ENCODE results near the gene KCNK6. TPM values are rescaled to one million over a fixed set of nuclear protein-coding genes. Genes with fewer than 3 reads are reported as not detected.

The KCNK6 gene
- total RNA-seq, 1 experiment from 2014 or later = 1.9 TPM

DNA sequence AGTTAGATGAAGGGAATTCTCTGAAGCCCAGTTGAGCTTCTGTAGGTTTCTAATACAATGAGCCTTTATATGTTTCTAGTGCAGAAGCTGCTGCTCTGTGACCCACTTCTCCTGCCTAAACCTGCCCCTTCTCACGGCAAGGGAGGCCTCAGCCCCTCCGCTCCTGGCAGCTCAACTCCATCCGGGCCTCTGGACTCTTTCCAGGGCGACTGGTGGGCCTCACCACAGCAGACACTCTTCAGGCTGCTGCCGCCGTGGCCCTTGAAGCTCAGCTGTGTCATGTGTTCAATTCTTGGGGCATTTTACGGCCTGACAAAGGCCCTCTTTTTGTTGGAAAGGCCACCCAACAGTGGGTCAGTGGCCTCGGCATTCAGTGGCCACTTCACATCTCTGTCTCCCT, 25.6 kb upstream of the KCNK6 start:
- no peak for DNase-seq (ENCODE audit: low read depth)

DNA sequence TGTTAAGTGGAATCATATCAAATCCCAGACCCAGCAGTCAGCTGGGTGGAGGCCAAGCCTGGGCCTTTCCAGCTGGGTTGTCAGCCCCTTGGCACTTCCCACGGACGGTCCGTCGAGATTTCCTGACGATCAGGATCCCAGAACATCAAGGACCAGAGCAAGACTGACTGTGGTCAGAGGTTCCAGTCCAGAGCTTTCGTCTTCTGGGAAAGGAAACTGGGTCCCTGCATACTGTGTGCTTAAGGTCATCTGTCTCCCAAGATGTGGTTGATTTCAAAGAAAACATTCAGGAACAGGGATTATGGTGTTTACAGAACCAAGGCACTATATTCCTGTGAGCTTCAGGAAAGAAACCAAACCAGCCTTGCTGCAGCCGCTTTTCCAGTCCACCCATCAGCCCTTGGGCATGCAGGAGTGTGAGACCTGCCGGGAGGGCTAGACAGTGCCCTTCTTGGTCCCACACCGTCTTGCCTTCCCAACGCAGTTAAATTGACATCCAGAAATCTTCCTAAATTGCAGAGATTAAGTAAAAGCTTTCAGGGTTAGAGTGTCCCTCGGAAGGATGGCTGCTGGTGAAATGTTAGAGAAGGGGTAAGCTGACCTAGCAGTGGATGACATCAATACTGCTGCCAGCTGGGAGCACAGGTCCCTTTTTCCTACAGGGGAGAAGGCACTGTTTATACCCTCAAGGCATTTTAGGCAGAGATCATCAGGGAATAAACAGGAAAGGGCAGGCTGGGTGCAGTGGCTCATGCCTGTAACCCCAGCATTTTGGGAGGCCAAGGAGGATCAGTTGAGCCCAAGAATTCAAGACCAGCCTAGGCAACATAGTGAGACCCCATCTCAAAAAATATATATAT, 20.6 kb upstream of the KCNK6 start:
- no peak for DNase-seq (ENCODE audit: low read depth)

DNA sequence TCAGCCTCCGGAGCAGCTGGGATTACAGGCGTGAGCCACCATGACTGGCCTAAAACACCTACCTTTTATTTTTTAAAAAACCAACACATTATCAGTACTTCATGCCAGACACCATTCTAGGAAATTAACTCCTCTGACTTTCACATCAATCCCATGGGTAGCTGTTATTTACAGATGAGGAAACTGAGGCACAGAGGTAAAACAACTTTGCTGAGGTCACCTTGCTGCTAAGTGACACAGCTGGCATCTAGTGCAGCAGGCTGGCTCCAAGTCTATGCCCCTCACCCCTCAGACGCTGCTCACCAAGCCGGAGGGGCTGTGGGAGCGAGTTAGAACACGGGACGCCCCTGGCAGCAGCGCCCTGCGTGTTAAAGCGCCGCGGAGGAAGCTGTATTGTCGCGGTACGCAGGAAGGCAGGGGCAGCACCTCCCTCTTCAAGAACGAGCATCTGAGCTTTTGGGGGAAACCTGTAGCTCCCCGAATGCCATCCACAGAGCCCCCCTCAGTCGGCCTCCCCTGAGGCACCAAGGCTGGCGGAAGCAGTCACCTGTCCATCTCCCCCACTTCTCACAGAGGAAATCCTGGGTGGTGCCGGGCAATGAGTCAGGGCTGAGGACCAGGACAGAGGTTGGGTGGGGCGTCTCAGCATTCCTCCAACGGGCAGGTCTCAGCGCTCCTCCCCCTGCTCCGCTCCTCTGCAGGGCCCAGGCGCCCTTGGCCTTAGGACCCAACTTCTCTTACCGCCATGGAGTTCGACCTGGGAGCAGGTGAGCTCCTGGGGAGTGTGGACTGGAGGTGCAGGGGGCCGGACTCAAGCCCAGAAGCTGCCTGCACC, 15.9 kb upstream of the KCNK6 start, which contains the start of gene C19orf33:
C19orf33 (plus strand) TSS at position 735 of the 835 bp plus-strand sequence; CDS start at position 746, 11 bp downstream.
- peak; percentile 70 for DNase-seq (ENCODE audit: low read depth)

DNA sequence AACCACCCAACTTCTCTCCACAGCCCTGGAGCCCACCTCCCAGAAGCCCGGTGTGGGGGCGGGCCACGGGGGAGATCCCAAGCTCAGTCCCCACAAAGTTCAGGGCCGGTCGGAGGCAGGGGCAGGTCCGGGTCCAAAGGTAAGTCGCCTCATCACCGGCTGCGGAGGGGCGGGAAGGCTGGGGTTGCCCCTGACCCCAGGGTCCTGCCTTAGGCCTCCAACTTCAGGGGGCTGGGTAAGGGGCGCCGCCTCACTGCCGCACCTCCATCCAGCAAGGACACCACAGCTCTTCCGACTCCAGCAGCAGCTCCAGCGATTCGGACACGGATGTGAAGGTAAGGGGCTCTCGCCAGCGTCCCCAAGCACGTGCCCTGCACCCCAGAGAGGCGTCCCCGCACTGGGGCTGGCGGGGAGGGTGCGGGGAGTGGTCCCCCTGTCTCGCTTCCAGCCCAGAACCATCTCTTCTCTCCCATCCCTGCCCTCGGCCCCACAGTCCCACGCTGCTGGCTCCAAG, 15.2 kb upstream of the KCNK6 start:
- no peak for DNase-seq (ENCODE audit: low read depth)

DNA sequence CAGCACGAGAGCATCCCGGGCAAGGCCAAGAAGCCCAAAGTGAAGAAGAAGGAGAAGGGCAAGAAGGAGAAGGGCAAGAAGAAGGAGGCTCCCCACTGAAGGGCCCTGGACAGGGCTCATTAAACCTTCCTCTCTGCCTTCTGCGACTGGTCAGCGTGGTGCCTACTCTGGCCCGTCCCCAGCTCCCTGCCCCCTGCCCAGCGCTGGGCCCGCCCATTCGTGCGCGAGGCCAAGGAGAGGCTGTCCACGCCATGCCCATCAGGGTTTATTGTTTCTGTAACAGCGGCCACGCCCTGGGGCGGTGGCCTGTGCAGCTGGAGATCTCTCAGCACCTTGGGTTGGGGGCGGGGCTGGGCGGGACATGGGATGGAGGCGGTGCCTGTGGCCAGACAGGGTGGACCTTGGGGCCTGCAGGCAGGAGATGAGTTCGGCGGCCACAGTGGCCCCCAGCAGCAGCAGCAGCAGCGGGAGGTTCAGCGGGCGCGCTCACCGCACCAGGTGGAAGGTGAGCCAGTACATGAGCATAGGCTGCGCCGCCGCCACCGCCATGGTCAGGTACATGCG, 14.7 kb upstream of the KCNK6 start:
- DNase-seq (ENCODE audit: low read depth) = no peak

DNA sequence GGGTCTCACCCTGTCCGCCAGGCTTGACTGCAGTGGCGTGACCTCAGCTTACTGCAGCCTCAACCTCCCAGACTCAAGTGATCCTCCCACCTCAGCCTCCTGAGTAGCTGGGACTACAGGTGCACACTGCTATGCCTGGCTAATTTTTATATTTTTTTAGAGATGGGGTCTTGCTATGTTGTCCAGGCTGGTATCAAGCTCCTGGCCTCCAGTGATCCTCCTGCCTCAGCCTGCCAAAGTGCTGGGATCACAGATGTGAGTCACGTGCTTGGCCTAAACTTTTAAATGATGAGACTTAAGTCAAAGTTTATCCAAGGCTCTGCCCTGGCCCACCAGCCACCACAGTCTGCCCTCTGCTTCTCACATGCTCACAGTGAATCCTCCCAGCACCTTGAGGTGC, 13.4 kb upstream of the KCNK6 start:
- no peak for DNase-seq (ENCODE audit: low read depth)

DNA sequence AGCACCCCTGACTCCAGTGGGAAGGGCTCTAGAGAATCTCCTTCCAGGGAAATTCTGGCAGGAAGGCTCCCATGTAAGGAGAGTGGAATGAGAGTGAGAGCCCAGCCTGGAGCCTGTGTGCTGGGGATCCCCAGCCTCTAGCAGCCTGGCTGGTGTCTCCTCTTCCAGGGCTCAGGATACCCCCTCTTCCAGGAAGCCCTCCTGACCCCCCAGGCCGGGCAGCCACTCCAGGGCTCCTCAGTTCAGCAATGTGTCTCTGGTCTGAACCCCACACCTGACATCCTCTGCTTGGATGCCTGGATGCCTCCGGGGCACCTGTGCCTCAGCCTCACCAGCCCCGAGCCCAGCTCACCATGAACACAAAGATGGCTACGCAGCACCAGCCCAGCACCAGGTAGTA, 12.6 kb upstream of the KCNK6 start:
- no peak for DNase-seq (ENCODE audit: low read depth)

DNA sequence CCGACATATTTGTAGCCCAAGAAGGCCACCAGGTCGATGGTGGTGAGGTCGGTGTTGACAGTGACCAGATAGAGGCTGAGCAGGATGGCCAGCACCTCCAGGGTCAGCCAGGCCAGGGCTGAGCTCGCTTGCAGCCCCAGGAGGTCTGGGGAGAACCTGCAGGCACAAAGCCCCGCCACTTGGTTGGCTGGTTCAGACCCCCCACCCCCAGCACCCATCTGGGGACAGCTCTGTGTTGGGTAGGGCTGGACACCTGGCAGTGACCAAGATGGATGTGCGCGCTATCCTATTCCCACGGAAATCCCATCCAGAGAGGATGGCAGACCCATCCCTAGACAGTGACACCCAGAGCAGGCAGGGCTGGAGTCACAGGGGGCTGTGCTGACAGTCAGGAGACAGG, 12.0 kb upstream of the KCNK6 start:
- DNase-seq (ENCODE audit: low read depth) = no peak

DNA sequence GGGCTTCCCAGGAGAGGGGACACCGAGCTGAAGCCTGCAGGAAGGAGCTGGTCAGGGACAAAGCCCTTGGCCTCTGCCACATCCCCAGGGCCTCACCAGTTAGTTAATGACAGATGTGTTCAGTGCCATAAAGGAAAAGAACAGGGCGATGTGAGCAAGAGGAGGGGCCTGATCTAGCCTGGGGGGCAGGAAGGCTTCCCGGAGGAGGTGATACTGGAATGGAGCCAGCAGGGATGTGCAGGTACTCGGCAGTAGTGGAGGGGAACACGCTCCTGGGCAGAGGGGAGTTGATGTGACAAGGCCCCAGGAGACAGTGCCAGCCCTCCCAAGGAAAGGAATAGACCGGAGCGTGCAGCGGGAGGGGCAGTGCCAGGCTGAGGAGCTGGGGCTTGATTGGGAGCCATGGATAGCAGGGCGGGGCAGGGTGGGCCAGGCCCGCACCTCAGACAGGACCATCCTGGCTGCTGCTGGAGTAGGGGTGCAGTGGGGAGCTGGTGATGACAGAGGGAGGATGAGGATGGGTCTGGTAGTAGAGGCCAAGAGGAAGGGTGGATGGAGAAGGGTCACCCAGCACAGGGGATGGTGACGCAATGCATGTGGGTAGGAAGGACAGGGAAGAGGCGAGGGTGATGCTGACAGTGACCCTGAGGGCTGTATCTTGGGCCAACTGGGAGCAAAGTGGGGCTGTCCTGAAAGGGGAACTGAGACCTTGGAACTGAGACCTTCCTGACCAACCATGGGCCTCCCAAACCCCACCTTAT, 11.5 kb upstream of the KCNK6 start:
- DNase-seq (ENCODE audit: low read depth) = no peak

DNA sequence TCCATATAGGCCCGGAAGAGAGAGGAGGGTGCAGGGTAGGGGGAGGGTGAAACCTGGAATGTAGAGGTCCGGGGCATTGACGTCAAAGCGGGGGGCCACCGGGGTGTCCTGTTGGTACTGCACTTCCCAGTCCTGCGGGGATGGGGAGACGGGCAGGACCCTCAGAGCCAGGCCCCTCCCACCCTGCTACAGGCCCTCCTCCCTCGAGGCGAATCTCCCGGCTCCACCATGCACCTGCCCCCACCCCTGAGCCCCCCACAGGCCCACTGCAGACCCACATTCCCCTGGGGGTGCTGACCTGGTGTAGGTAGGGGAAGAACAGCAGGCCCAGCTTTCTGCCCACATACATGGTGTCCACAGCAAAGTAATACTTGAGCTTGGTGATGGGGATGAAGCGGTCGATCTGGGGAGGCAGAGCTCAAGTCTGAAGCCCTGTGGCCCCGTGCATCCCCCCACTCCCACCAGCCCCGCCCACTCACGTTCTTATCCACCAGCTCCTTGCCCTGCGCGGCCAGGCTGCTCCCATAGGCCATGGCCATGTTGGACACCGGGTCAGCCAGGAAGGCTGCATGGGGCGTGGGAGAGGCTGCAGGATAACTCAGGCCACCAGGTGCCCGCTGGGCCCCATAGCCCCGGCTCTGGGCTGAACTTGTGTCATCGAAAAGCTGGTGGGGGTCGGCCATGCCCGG, 10.6 kb upstream of the KCNK6 start:
- DNase-seq (ENCODE audit: low read depth) = no peak

DNA sequence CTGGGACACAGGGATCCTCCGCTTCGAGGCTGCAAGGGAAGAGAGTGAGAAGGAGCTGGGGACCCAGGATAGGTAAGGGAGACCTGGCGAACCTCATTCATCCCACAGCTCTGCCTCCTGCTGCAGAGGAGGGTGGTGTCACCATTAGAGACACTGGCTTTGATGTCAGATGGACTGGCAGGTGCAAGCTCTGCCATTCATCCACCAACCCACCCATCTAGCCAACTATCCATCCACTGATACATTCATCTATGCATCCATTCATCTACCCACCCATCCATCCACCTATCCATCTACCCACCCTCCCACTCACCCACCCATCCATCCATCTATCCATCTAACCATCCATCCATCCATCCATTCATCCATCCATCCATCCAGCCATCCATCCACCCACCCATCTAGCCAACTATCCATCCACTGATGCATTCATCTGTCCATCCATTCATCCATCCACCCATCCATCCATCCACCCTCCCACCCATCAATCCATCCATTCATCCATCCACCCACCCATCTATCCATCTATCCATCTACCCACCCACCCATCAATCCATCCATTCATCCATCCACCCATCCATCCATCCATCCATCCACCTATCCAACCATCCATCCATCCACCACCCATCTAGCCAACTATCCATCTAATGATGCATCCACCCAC, 9.9 kb upstream of the KCNK6 start:
- no peak for DNase-seq (ENCODE audit: low read depth)

DNA sequence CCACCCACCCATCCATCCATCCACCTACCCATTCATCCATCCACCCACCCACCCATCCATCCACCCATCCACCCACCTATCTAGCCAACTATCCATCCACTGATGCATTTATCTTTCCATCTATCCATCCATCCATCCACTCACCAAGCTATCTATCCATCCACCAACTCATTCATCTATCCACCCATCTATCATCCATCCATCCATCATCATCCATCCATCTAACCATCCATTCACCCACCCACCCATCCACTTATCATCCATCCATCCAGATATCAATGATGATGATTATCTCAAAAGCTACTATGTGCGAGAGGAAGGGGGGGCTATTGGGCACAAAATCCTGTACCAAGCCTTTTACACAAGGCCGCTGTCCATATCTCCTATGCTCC, 9.4 kb upstream of the KCNK6 start:
- no peak for DNase-seq (ENCODE audit: low read depth)

DNA sequence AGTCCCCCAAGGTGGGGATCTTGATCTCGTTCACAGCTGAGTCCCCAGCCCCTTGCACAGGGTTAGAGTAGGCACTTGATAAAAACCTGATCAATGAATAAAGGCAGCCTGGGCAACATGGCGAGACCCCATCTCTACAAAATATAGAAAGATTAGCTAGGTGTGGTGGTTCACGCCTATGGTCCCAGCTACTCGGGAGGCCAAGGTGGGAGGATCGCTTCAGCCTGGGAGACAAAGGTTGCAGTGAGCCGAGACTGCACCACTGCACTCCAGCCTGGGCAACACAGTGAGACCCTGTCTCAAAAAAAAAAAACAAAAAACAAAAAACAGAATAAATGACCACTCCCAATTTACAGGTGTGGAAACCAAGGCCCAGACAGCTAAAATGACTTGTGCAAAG, 8.7 kb upstream of the KCNK6 start:
- no peak for DNase-seq (ENCODE audit: low read depth)

DNA sequence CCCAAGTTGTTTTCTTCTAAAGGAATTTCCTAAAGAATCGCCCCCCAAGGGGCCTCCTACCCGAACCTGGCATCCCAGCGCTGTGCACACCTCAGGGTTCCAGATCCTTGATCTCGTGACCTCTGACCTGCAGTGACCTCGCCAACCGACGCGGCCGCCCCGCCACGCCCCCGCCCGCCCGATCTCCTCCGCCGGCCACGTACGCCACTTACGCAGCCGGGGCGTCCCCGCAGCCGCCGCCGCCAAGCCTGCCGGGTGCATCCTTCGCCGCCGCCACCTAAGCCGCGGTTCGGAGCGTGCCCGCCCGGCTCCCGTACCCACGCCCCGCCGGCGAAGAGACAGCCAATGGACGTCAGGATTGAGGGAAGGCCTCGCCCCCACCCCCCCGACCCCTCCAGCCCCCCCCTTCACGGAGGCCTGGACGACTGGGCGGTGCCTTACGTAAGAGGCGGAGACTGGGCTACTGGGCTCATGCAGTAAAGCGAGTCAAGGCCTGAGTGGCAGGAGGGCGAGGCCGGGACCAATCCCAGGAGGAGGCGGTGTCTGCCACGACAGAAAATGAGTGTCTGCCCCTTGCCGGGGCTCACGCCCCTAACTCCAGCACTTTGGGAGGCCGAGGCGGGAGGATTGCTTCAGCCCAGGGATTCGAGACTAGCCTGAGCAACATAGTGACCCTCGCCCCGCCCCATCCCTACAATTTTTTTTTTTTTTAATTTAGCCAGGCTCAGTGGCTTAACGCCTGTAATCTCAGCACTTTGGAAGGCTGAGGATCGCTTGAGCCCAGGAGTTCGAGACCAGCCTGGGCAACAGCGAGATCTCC, 3.8 kb upstream of the KCNK6 start, which contains the start of gene YIF1B:
YIF1B (minus strand) TSS at position 291 of the 820 bp plus-strand sequence; CDS start at position 261, 30 bp downstream.
- DNase-seq (ENCODE audit: low read depth) = peak; percentile 97

DNA sequence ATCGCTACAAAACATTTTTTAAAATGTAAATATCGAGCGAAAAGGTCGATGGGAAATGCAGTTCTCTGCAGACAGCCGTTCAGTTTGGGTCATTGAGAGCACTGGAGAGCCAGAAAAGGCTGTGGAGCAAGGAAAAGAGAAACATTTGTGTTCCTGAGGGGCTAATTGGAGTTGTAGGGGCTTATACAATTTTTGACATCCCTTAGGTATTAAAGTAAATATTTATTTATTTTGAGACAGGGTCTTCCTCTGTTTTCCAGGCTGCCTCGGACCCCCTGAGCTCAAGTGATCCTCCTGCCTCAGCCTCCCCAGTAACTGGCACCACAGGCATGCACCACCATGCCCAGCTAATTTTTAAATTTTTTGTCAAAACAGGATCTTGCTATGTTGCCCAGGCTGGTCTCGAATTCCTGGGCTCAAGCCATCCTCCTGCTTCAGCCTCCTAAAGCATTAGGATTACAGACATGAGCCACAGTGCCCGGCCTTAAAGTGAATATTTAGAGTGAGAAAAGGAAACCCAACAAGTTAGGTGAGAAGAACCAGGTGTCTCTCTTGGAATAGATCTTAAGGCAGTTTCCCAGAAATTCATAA, 3.1 kb upstream of the KCNK6 start:
- DNase-seq (ENCODE audit: low read depth) = no peak

DNA sequence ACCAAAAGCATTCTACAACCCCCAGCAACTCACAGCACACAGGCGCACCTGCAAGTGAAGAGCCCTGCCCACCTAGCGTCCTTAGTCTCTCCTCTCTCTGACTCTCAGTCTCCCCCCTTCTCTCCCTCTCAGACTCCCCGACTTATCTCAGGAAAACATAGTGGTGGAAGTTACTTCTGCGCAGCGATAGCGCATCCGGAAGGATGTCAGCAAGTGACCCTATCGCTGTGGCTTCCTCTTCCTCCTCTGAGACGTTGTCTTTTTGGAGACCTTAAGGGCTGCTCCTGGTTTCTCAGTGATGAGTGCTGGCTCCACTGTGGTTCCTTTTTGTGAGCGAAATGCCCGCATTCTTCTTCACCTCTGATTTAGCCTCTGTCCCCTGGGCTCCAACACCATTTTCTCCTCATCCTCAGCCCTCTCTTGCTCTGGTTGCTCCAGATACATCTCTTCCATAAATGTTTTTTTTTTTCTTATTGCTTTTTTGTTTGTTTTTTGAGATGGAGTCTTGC, 2.5 kb upstream of the KCNK6 start:
- no peak for DNase-seq (ENCODE audit: low read depth)

DNA sequence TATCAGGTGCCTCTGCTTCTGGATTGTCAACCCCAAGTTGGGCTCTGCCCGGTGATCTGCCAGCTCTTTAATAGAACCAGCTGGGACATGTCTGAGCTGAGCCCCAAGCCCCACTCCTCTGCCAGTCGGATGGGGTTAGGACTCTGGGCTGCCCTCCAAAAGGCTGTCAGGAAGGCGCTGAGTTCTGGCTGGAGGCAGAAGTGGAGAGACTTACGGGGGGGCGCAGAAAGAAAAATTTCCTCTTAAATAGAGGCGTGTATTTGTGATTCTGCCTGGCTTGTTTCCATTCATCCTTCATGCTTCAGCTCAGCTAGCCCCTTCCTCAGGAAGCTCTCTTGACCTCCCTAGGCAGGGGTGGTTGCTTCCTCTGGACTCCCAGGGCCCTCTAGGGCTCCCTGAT, 985 bp upstream of the KCNK6 start:
- DNase-seq (ENCODE audit: low read depth) = no peak

DNA sequence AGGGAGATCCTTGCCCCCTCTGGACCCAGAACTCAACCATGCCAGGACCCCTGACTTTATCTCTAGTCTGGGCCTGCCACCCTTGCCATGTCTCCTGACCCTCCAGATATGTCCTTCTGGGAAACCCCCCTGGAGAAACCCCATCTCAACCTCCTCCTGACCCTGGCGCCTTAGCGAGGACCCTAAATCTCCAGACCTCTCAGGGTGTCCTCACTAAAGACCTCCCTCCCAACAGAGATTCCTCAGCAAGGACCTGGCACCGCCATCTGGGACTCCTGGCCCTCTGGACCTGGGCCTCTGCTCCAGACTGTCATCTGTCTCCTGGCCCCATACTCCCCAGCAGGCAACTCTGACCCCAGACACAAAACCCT, 1.3 kb downstream of the KCNK6 start:
- DNase-seq (ENCODE audit: low read depth) = no peak
